Activated CD4-positive, alpha-beta T cell treated with anti-CD3 and anti-CD28 coated beads, Interleukin-2, amount 50 U/mL, for 48 hours (primary cell): Measurements from ENCODE around the gene CLEC7A.

Experiments used
- DNase-seq, 2 experiments: peaks; one replicate each; pipeline ENCODE4 v3.0.0-alpha.2; 2020

CLEC7A gene

GRCh38 chr12:10136637-10137205 lies 6.7 kb upstream of the CLEC7A start:
- DNase-seq, result no peak

GRCh38 chr12:10135126-10135525 lies 5.1 kb upstream of the CLEC7A start:
- no peak for DNase-seq

- no peak for DNase-seq
Measured at GRCh38 chr12:10132850-10133370, 2.9 kb upstream of the CLEC7A start.

- no peak for DNase-seq
Measured at GRCh38 chr12:10131111-10131690, 1.2 kb upstream of the CLEC7A start.

GRCh38 chr12:10128687-10129086 lies 1.3 kb downstream of the CLEC7A start:
- DNase-seq, result no peak

- no peak for DNase-seq
Measured at GRCh38 chr12:10126413-10126812, 3.6 kb downstream of the CLEC7A start.

GRCh38 chr12:10122689-10123088 lies 7.3 kb downstream of the CLEC7A start:
- no peak for DNase-seq

GRCh38 chr12:10121278-10121677 lies 8.7 kb downstream of the CLEC7A start:
- no peak for DNase-seq

- DNase-seq, result no peak
Measured at GRCh38 chr12:10119066-10119465, 10.9 kb downstream of the CLEC7A start.

GRCh38 chr12:10115890-10116289 lies 14.1 kb downstream of the CLEC7A start:
- DNase-seq, result no peak

GRCh38 chr12:10115311-10115710 lies 14.7 kb downstream of the CLEC7A start:
- DNase-seq, result no peak

GRCh38 chr12:10113920-10114319 lies 16.1 kb downstream of the CLEC7A start:
- no peak for DNase-seq

GRCh38 chr12:10113075-10113474 lies 16.9 kb downstream of the CLEC7A start:
- no peak for DNase-seq

GRCh38 chr12:10111451-10111850 lies 18.5 kb downstream of the CLEC7A start:
- no peak for DNase-seq

- DNase-seq, result no peak
Measured at GRCh38 chr12:10110256-10110844, 19.6 kb downstream of the CLEC7A start.

GRCh38 chr12:10102322-10102721 lies 27.7 kb downstream of the CLEC7A start:
- no peak for DNase-seq

GRCh38 chr12:10101648-10102220 lies 28.3 kb downstream of the CLEC7A start:
- no peak for DNase-seq

GRCh38 chr12:10101042-10101579 lies 28.9 kb downstream of the CLEC7A start:
- DNase-seq, result no peak

GRCh38 chr12:10098791-10099190 lies 31.2 kb downstream of the CLEC7A start, which contains the start of gene CLEC1A:
CLEC1A (minus strand) TSS chr12:10098985; CDS start chr12:10098922, 63 bp downstream.
- no peak for DNase-seq

GRCh38 chr12:10097521-10097920 lies 32.5 kb downstream of the CLEC7A start:
- DNase-seq, result no peak

GRCh38 chr12:10095971-10096370 lies 34.0 kb downstream of the CLEC7A start:
- no peak for DNase-seq

- no peak for DNase-seq
Measured at GRCh38 chr12:10094646-10095395, 35.2 kb downstream of the CLEC7A start.
